Sigmoid colon (tissue), 7 donors: Measurements from ENCODE around the gene KRTAP5-3. TPM values are rescaled to one million over a fixed set of nuclear protein-coding genes. Genes with fewer than 3 reads are reported as not detected.

Experiments
- DNase-seq: peaks from one replicate; pipeline ENCODE4 v3.0.0-alpha.2; 2019
- H3K27ac ChIP-seq, 4 donors: fragments of 200-600 bp; sonication (generic); one replicate each; pipeline ENCODE4 v1.5.1; 2016 to 2019; ENCODE audit warnings: mild to moderate bottlenecking in 1 of 4
- H3K27me3 ChIP-seq, 3 donors: fragments of 200-600 bp; sonication (generic); one replicate each; pipeline ENCODE4 v1.5.1; 2019; ENCODE audit warnings: mild to moderate bottlenecking in 1 of 3
- H3K36me3 ChIP-seq, 4 donors: fragments of 200-600 bp; sonication (generic); one replicate each; pipeline ENCODE4 v1.5.1; 2016 to 2019
- H3K4me1 ChIP-seq, 4 donors: fragments of 200-600 bp; sonication (generic); one replicate each; pipeline ENCODE4 v1.5.1; 2017 to 2019
- H3K4me3 ChIP-seq, 4 donors: fragments of 200-600 bp; sonication (generic); one replicate each; pipeline ENCODE4 v1.5.1; 2017 to 2019; ENCODE audit warnings: mild to moderate bottlenecking in 2 of 4, moderate library complexity in 1 of 4
- H3K9me3 ChIP-seq, 4 donors: fragments of 200-600 bp in 3 of 4; sonication (generic) in 3 of 4; one replicate each; pipeline versions ENCODE4 v1.5.1 to v1.6.1; 2013 to 2019
- EP300 ChIP-seq, 4 donors: sonication (generic); formaldehyde crosslinking; IDR thresholded peaks; one replicate each; pipeline ENCODE4 v1.6.1; 2017; ENCODE audit warnings: antibody characterized with exemption in 4 of 4
- POLR2A ChIP-seq, 2 donors: fragments of 450-650 bp; IDR thresholded peaks; one replicate each; pipeline ENCODE4 v1.6.1; 2016; ENCODE audit warnings: antibody characterized with exemption in 2 of 2, mild to moderate bottlenecking in 2 of 2, moderate library complexity in 2 of 2
- POLR2AphosphoS5 ChIP-seq, 4 donors: sonication (generic); formaldehyde crosslinking; IDR thresholded peaks; one replicate each; pipeline ENCODE4 v1.6.1; 2017; ENCODE audit warnings: antibody characterized with exemption in 4 of 4
- WGBS, 2 donors: extraction: QIAGEN DNeasy Blood & Tissue Kit; methylation state at CpG; one replicate each; pipeline ENCODE4 v1.1.7; 2013; 5-methylcytosine and 5-hydroxymethylcytosine counted together
- intact Hi-C: fragments of 100-400 bp; cut with DNase I; formaldehyde crosslinking; loops from one replicate; pipeline ENCODE4 v1.15.1; 2023
- polyA plus RNA-seq, 3 donors: library from polyadenylated mRNA; stranded (reverse); fragments of 200-250 nt; gene quantifications; one replicate each; pipeline ENCODE4 v1.2.3, GENCODE V29; 2013
- total RNA-seq, 4 donors: library from RNA; depleted of rRNA; stranded (reverse); fragments of >200 nt; gene quantifications; one replicate each; pipeline ENCODE4 v1.1.0, GENCODE V29; 2016
- TF ChIP-seq, protein P1 (sequence below), 4 experiments: fragments of 450-650 bp in 3 of 4; fragments of 200-600 bp in 1 of 4; IDR thresholded peaks; one replicate each; pipeline ENCODE4 v1.5.1; 2016 to 2019; ENCODE audit warnings: antibody characterized with exemption in 4 of 4, mild to moderate bottlenecking in 3 of 4, moderate library complexity in 2 of 4
- donor health status: healthy with polysubstance abuse.
- donor health status: Bipolar disorder and iron deficiency.
- donor health status: healthy.

The KRTAP5-3 gene
- total and polyA plus RNA-seq, 7 donors, result not detected

DNA sequence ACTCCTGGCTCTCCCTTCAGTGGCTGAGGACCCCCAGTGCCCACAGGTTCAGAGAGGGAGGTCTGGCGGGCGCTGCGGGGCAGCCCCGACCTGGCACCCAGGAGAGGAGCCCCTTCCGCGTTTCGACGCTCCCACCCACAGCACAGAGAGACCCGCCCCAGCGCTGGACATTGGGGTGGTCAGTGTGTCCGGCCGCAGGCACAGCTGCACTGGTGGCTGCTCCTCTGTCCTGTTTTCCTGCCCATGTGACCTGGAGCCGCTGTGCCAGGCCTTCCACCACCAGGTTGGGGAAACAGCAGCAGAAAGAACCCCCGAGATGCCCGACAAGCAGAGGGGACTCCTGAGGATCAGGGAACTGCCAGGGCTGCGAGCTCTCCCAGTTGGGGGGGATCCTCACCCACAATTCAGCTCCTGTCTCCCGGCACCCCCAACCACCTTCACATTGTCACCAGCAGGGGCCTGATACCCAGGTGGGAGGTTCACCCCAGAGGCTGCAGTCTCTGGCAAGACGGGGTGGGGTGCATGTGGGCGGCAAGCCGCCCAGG, 35.0 kb upstream of the KRTAP5-3 start:
- no peak overlapping the region for H3K4me3 ChIP-seq
- TF ChIP-seq POLR2AphosphoS5 (IDR thresholded peaks at IDR 0.05), result no peak
- TF ChIP-seq EP300 (IDR thresholded peaks at IDR 0.05), result no peak
- TF ChIP-seq, protein P1, sequence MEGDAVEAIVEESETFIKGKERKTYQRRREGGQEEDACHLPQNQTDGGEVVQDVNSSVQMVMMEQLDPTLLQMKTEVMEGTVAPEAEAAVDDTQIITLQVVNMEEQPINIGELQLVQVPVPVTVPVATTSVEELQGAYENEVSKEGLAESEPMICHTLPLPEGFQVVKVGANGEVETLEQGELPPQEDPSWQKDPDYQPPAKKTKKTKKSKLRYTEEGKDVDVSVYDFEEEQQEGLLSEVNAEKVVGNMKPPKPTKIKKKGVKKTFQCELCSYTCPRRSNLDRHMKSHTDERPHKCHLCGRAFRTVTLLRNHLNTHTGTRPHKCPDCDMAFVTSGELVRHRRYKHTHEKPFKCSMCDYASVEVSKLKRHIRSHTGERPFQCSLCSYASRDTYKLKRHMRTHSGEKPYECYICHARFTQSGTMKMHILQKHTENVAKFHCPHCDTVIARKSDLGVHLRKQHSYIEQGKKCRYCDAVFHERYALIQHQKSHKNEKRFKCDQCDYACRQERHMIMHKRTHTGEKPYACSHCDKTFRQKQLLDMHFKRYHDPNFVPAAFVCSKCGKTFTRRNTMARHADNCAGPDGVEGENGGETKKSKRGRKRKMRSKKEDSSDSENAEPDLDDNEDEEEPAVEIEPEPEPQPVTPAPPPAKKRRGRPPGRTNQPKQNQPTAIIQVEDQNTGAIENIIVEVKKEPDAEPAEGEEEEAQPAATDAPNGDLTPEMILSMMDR (IDR thresholded peaks at IDR 0.05), result no peak
- no peak for TF ChIP-seq POLR2A (IDR thresholded peaks at IDR 0.05)
- no peaks in the 10 kb centered on the region for H3K4me1 ChIP-seq
- H3K27me3 ChIP-seq, result peaks cover 0 to 35% (median 11%) of the 10 kb centered on the region in 3 donors
- DNase-seq, result peak; percentile 53
- no peaks in the 10 kb centered on the region for H3K9me3 ChIP-seq
- intact Hi-C loops, result no loop called here
- no peaks in the 10 kb centered on the region for H3K36me3 ChIP-seq
- 94% methylated on average over 20 of the region's 20 CpGs for whole genome bisulfite sequencing, 2 donors
- H3K27ac ChIP-seq, result no peak overlapping the region

DNA sequence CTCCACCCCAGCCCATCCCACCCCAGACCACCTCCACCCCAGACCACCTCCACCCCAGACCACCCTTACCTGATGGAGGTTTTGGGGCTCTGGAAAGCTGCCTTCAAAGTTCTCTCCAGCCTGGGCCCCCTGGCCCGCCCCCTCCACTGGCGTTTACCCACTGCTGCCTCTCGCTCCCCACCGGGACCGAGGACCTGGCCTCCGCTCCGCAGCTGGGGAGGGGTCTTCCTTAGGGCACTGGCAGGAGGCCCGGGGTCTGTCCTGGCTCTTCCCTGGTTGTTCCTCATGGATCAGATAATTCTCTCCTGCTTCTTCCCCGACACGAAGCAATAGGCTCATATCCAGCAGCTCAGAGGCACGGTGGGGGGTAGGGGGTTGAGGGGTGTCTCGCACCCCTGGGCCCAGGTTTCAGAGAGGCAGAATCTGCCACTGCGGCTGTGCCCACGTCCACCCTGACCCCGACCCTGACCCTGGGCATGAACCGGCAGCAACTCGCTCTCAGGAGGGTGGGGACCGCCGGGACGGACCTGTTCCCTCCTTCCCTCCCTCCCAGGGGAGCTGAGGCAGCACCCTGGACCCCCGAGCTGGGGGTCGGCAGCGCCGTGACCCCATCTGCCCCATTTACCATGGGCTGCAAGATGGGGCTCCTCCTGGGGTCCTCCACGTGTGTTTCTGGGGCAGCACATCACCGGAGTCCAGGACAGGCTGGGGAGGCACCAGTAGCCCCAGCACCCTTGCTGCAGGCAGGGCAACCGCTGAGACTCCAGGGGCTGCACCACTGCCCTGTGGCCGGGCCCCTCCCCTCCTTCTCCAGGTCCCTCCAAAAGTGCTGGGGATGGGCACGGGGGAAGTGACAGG, 34.3 kb upstream of the KRTAP5-3 start:
- TF ChIP-seq POLR2A (IDR thresholded peaks at IDR 0.05) (no peak), EP300 (IDR thresholded peaks at IDR 0.05) (no peak), POLR2AphosphoS5 (IDR thresholded peaks at IDR 0.05) (no peak)
- TF ChIP-seq, protein P1 (IDR thresholded peaks at IDR 0.05), result no peak
- Histone ChIP-seq H3K36me3 (no peaks in the 10 kb centered on the region), H3K4me1 (no peaks in the 10 kb centered on the region), H3K27me3 (peaks cover 0 to 35% (median 11%) of the 10 kb centered on the region in 3 donors), H3K27ac (no peak overlapping the region), H3K4me3 (no peak overlapping the region), H3K9me3 (no peaks in the 10 kb centered on the region)
- intact Hi-C loops, result no loop called here
- 84 to 85% methylated on average over 29 of the region's 29 CpGs for WGBS, 2 donors
- DNase-seq, result peak; percentile 42

DNA sequence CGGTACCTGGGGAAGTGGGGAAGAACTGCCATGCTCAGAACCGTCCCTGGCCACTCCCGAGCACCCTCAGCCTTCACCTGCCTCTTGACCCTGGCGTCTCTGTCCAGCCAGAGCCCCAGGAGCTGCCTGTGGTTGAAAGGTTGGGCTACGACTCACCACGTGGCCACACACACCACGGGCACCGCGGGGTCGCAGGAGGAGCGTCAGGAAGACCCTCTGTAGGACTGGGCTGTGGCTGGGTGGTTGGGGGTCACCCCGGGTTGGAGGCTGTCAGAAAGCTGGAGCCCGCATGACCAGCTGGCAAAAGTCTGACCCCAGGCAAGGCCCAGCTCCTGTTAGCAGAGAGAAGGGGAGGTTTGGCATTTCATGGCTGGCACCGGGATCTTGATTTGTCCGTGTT, 32.8 kb upstream of the KRTAP5-3 start:
- TF ChIP-seq, protein P1 (IDR thresholded peaks at IDR 0.05), result no peak
- H3K9me3 ChIP-seq, result no peaks in the 10 kb centered on the region
- H3K36me3 ChIP-seq, result no peaks in the 10 kb centered on the region
- no peak overlapping the region for H3K4me3 ChIP-seq
- H3K4me1 ChIP-seq, result no peaks in the 10 kb centered on the region
- intact Hi-C loops, result no loop called here
- 88 to 89% methylated on average over 15 of the region's 15 CpGs for WGBS, 2 donors
- peaks cover 0 to 35% (median 11%) of the 10 kb centered on the region in 3 donors for H3K27me3 ChIP-seq
- peak; percentile 53 for DNase-seq
- H3K27ac ChIP-seq, result no peak overlapping the region

DNA sequence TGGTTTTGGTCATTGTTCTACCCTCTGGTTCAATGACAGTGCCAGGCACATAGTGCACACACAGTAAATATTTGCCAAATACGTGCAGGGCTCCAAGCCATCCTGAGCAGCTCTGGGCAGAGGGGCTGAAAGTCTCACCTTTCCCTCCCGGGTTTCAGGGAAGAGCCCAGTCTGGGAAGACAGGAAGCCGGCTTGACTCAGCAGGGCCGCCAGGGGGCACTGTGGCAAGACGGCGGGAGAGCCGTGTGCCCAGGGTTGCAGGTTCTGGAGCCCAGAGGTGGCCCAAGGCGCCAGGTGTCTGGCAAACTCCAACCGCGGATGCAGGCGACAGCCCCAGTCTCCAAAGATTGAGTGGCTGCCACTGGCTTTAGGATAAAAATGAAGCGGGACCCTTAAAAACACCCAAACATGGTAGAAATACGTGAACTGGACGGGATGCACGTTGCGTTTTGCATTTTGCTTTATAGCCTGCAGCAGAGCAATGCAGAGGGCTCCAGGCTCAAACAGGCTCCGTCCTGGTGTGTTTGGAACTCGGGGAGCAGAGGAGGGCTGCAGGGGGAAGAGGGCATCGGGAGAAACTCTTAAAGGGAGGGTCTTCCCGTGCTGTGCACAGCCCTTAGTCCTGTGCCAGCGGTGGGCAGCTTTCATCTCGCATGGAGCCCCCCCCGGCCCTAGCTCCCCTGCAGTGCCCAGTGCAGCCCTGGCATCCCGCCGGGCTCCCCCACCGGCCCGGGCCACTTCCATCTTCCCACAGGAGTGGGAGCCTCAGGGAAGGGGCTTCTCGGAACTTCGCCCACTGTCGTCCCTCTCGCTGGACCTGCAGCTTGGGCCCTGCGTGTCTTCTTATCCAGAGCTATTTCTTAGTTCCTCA, 32.0 kb upstream of the KRTAP5-3 start:
- intact Hi-C loops, result no loop called here
- DNase-seq, result peak; percentile 63
- Histone ChIP-seq H3K27ac (no peak overlapping the region), H3K36me3 (no peaks in the 10 kb centered on the region), H3K9me3 (no peaks in the 10 kb centered on the region), H3K4me1 (no peaks in the 10 kb centered on the region), H3K4me3 (no peak overlapping the region), H3K27me3 (peaks cover 0 to 35% (median 11%) of the 10 kb centered on the region in 3 donors)
- TF ChIP-seq EP300 (IDR thresholded peaks at IDR 0.05), result no peak
- TF ChIP-seq, protein P1 (IDR thresholded peaks at IDR 0.05), result peak in 2 of 4 experiments; percentile 19 to 70
- no peak for TF ChIP-seq POLR2A (IDR thresholded peaks at IDR 0.05)
- WGBS, 2 donors, result 56 to 61% methylated on average over 32 of the region's 32 CpGs
